Endothelial cell of umbilical vein (primary cell): ENCODE results near the gene EDNRB. TPM values are rescaled to one million over a fixed set of nuclear protein-coding genes. Genes with fewer than 3 reads are reported as not detected.

Source experiments
- BruUV-seq: library from RNA; stranded (reverse); fragments of 400-500 nt; replicated peaks from 2 replicates; lab custom pipeline; 2021; lab: Mats Ljungman, UMichigan
- CTCF ChIA-PET: fragments of 300-600, 350-600 bp; sonication (Branson Sonifier 250); formaldehyde crosslinking; loops from one replicate; lab custom pipeline; 2021; ENCODE audit warnings: antibody characterized with exemption, inconsistent platforms; lab: Charles Lee
- POLR2A ChIA-PET: fragments of 300-600, 350-600 bp; sonication (Branson Sonifier 250); formaldehyde crosslinking; loops from one replicate; lab custom pipeline; 2021; ENCODE audit warnings: antibody characterized with exemption, inconsistent platforms; lab: Charles Lee
- DNase-seq: peaks from one replicate; pipeline ENCODE4 v3.0.0-alpha.2; 2011; ENCODE audit warnings: low read depth, low spot score
- FAIRE-seq: peaks from 2 replicates; lab custom pipeline; 2011; peaks lifted over from hg19 to GRCh38; lab: Jason Lieb, UNC
- H2AFZ ChIP-seq: 2 replicates; pipeline ENCODE4 v1.6.0; 2012; ENCODE audit warnings: low read depth, low read length, control low read depth, inconsistent platforms
- H3K27ac ChIP-seq: 2 replicates; pipeline ENCODE4 v1.5.1; 2011; ENCODE audit warnings: low read depth, mild to moderate bottlenecking, control low read depth, low read length, moderate library complexity; ENCODE audit not compliant: insufficient read depth
- H3K27me3 ChIP-seq, 2 experiments: 2 replicates each; pipeline versions ENCODE4 v1.6.0 to v1.6.1; 2011; ENCODE audit warnings: low read length in 2 of 2, mixed read lengths in 1 of 2; ENCODE audit not compliant: control insufficient read depth in 2 of 2, insufficient read depth in 2 of 2
- H3K36me3 ChIP-seq, 2 experiments: 2 replicates in 1 of 2; 3 replicates in 1 of 2; pipeline ENCODE4 v1.5.1; 2011; ENCODE audit warnings: low read length in 2 of 2, mild to moderate bottlenecking in 1 of 2, moderate library complexity in 1 of 2; ENCODE audit not compliant: control insufficient read depth in 2 of 2, insufficient read depth in 2 of 2; ENCODE audit errors: extremely low read depth in 1 of 2
- H3K4me1 ChIP-seq: 3 replicates; pipeline ENCODE4 v1.5.1; 2011; ENCODE audit warnings: mild to moderate bottlenecking, low read length; ENCODE audit not compliant: control insufficient read depth, insufficient read depth; ENCODE audit errors: extremely low read depth
- H3K4me2 ChIP-seq: 2 replicates; pipeline ENCODE4 v1.6.1; 2011; ENCODE audit warnings: low read length, control low read depth, mixed read lengths; ENCODE audit not compliant: insufficient read depth
- H3K4me3 ChIP-seq, 3 experiments: fragments of 200-600 bp in 1 of 3; sonication (generic), shearing (Covaris generic) in 1 of 3; replicated peaks in 1 of 3; 2 replicates each; pipeline ENCODE4 v1.5.1; 2011 to 2016; ENCODE audit warnings: control low read depth in 3 of 3, low read length in 3 of 3, mild to moderate bottlenecking in 2 of 3, inconsistent platforms in 1 of 3, low read depth in 1 of 3, moderate library complexity in 1 of 3; ENCODE audit not compliant: insufficient read depth in 1 of 3
- H3K79me2 ChIP-seq: 2 replicates; pipeline ENCODE4 v1.6.0; 2012; ENCODE audit warnings: low read length, inconsistent platforms; ENCODE audit not compliant: control insufficient read depth, insufficient read depth
- H3K9ac ChIP-seq: replicated peaks from 2 replicates; pipeline ENCODE3; 2011; ENCODE audit warnings: low read length, control low read depth; ENCODE audit not compliant: insufficient read depth; ENCODE audit errors: extremely low read depth
- H3K9me1 ChIP-seq: replicated peaks from 3 replicates; pipeline ENCODE4 v1.6.0; 2011; ENCODE audit warnings: mild to moderate bottlenecking, low read length; ENCODE audit not compliant: control insufficient read depth, insufficient read depth; ENCODE audit errors: extremely low read depth
- H3K9me3 ChIP-seq: replicated peaks from 2 replicates; pipeline ENCODE4 v1.5.1; 2012; ENCODE audit warnings: low read length, inconsistent platforms; ENCODE audit not compliant: control insufficient read depth, insufficient read depth
- H4K20me1 ChIP-seq: replicated peaks from 2 replicates; pipeline ENCODE3; 2011; ENCODE audit warnings: mild to moderate bottlenecking, low read length; ENCODE audit not compliant: control insufficient read depth, insufficient read depth; ENCODE audit errors: extremely low read depth
- CTCF ChIP-seq, 2 donors: IDR thresholded peaks; 1 replicate in 1 of 2; 2 replicates in 1 of 2; pipeline ENCODE4 v1.5.1; 2011; ENCODE audit warnings: low read length in 2 of 2, mild to moderate bottlenecking in 2 of 2, moderate library complexity in 2 of 2, control low read depth in 1 of 2, inconsistent platforms in 1 of 2, low read depth in 1 of 2; ENCODE audit not compliant: insufficient read depth in 1 of 2; ENCODE audit errors: extremely low read depth in 1 of 2
- EZH2 ChIP-seq: IDR thresholded peaks from 2 replicates; pipeline ENCODE4 v1.6.1; 2012; ENCODE audit warnings: borderline replicate concordance, low read depth, mild to moderate bottlenecking, moderate library complexity, low read length, inconsistent platforms; ENCODE audit not compliant: severe bottlenecking
- FOS ChIP-seq: IDR thresholded peaks from 2 replicates; pipeline ENCODE4 v1.6.1; 2011; ENCODE audit warnings: mild to moderate bottlenecking, low read length, moderate library complexity, borderline replicate concordance; ENCODE audit not compliant: insufficient read depth
- GATA2 ChIP-seq: IDR thresholded peaks from 2 replicates; pipeline ENCODE4 v1.7.0; 2011; ENCODE audit warnings: low read depth, mild to moderate bottlenecking, moderate library complexity, mixed read lengths, low read length; ENCODE audit not compliant: insufficient read length, insufficient read depth
- MYC ChIP-seq: IDR thresholded peaks from one replicate; pipeline ENCODE4 v1.6.1; 2011; ENCODE audit warnings: mild to moderate bottlenecking, low read depth, low read length
- POLR2A ChIP-seq: IDR thresholded peaks from 2 replicates; pipeline ENCODE4 v1.6.1; 2012; ENCODE audit warnings: low read depth, mild to moderate bottlenecking, control low read depth, low read length
- POLR2AphosphoS5 ChIP-seq: IDR thresholded peaks from 2 replicates; pipeline ENCODE4 v1.6.1; 2012; ENCODE audit warnings: low read depth, mild to moderate bottlenecking, control low read depth, low read length, moderate library complexity; ENCODE audit not compliant: insufficient read depth
- dilution Hi-C: fragments of 300-500 bp; cut with MboI; formaldehyde crosslinking; loops from one replicate; pipeline ENCODE4 v1.15.0; 2019; ENCODE audit warnings: low sequenced_read_pairs; ENCODE audit not compliant: extremely low pct_ligation_motif_present
- intact Hi-C: fragments of 100-400 bp; cut with micrococcal nuclease; formaldehyde crosslinking; loops from one replicate; pipeline ENCODE4 v1.10.0; 2022
- polyA plus RNA-seq, 4 experiments: library from polyadenylated mRNA; depleted of rRNA in 3 of 4; stranded (reverse) in 3 of 4; unstranded in 1 of 4; fragments of >200 nt; gene quantifications; 2 replicates each; pipeline versions ENCODE4 v1.2.1 to v1.2.3, GENCODE V29; 2011 to 2012; ENCODE audit warnings: missing spikeins in 1 of 4
- total RNA-seq: library from RNA; stranded (reverse); gene quantifications from 2 replicates; pipeline ENCODE4 v1.2.3, GENCODE V29; 2021
- TF ChIP-seq, protein P1 (sequence below): IDR thresholded peaks from 2 replicates; pipeline ENCODE4 v1.6.1; 2011; ENCODE audit not compliant: insufficient read depth, insufficient read length

Gene EDNRB
- total and polyA plus RNA-seq, 2 donors (not counting 3 experiments of a cell fraction or from before 2014, with no cell fraction given), result 1.3 to 2.3 TPM

GRCh38 chr13:77952737-77953136 is 34.1 kb upstream of the EDNRB start:
- POLR2A ChIA-PET, result no interaction called here
- intact Hi-C loops (no loop called here), dilution Hi-C loops (no loop called here)
- Histone ChIP-seq H3K4me3 (no peak overlapping the region), H4K20me1 (no peaks in the 10 kb centered on the region), H3K4me1 (no peaks in the 10 kb centered on the region), H3K4me2 (no peak overlapping the region), H3K27ac (no peak overlapping the region), H3K79me2 (no peaks in the 10 kb centered on the region), H3K9me3 (no peaks in the 10 kb centered on the region), H3K9me1 (no peaks in the 10 kb centered on the region), H3K27me3 (peaks cover 0 to 2% of the 10 kb centered on the region in 2 experiments), H3K36me3 (no peaks in the 10 kb centered on the region), H3K9ac (no peak overlapping the region), H2AFZ (no peak overlapping the region)
- TF ChIP-seq GATA2, result no peak
- no peak for TF ChIP-seq POLR2A
- no peak for TF ChIP-seq MYC
- no peak for TF ChIP-seq EZH2
- TF ChIP-seq POLR2AphosphoS5, result no peak
- TF ChIP-seq FOS, result no peak
- TF ChIP-seq, protein P1, sequence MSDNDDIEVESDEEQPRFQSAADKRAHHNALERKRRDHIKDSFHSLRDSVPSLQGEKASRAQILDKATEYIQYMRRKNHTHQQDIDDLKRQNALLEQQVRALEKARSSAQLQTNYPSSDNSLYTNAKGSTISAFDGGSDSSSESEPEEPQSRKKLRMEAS, result no peak
- no peak for TF ChIP-seq CTCF (IDR thresholded peaks at IDR 0.05; ENCODE audit: extremely low read depth in 1 of 2, insufficient read depth in 1 of 2, low read depth in 1 of 2, low read length in 2 of 2)
- CTCF ChIA-PET, result interaction anchor here (0.6 kb wide), 1 partner anchor 168 kb away, joined by 3 read pairs; no protein-coding TSS in a partner anchor
- FAIRE-seq (no peak), DNase-seq (no peak)
- BruUV-seq, result no TSS peak
